DOHH2 (cell line): ENCODE results near the gene PRR23E.

Experiments used
- H3F3A ChIP-seq: fragments of 200-600 bp; sonication (generic), shearing (Covaris generic); 2 replicates; pipeline ENCODE4 v1.6.0; 2016; ENCODE audit warnings: antibody characterized with exemption, mild to moderate bottlenecking; ENCODE audit not compliant: control insufficient read depth, insufficient read depth
- H3K27ac ChIP-seq: fragments of 200-600 bp; sonication (generic); 2 replicates; pipeline ENCODE4 v1.5.1; 2014; ENCODE audit warnings: low read depth, mild to moderate bottlenecking, low read length, moderate library complexity
- H3K27me3 ChIP-seq: fragments of 200-600 bp; sonication (generic); 2 replicates; pipeline ENCODE4 v1.6.1; 2014; ENCODE audit warnings: mild to moderate bottlenecking, low read length, mixed read lengths; ENCODE audit not compliant: control insufficient read depth
- H3K36me3 ChIP-seq: fragments of 200-600 bp; sonication (generic); 2 replicates; pipeline ENCODE4 v1.6.1; 2014; ENCODE audit warnings: mild to moderate bottlenecking, low read length, moderate library complexity, mixed read lengths; ENCODE audit not compliant: control insufficient read depth
- H3K4me1 ChIP-seq: fragments of 200-600 bp; sonication (generic); 2 replicates; pipeline ENCODE4 v1.6.1; 2014; ENCODE audit warnings: mild to moderate bottlenecking, low read length, mixed read lengths; ENCODE audit not compliant: control insufficient read depth
- H3K4me2 ChIP-seq: fragments of 200-600 bp; sonication (generic); 2 replicates; pipeline ENCODE4 v1.6.0; 2014; ENCODE audit warnings: mild to moderate bottlenecking, low read length, moderate library complexity
- H3K4me3 ChIP-seq: fragments of 200-600 bp; sonication (generic); 2 replicates; pipeline ENCODE4 v1.5.1; 2014; ENCODE audit warnings: mild to moderate bottlenecking, low read length, mixed read lengths
- H3K79me2 ChIP-seq: fragments of 200-600 bp; sonication (generic); 2 replicates; pipeline ENCODE4 v1.6.1; 2014; ENCODE audit warnings: mild to moderate bottlenecking, low read length, mixed read lengths; ENCODE audit not compliant: control insufficient read depth
- H3K9me2 ChIP-seq: fragments of 200-600 bp; sonication (generic); replicated peaks from 2 replicates; pipeline ENCODE4 v1.6.1; 2014; ENCODE audit warnings: mild to moderate bottlenecking, low read length, mixed read lengths; ENCODE audit not compliant: control insufficient read depth
- H3K9me3 ChIP-seq: fragments of 200-600 bp; sonication (generic); 2 replicates; pipeline ENCODE4 v1.6.1; 2014; ENCODE audit warnings: antibody characterized with exemption, low read length, mixed read lengths; ENCODE audit not compliant: control insufficient read depth, insufficient read depth
- H4K20me1 ChIP-seq: fragments of 200-600 bp; sonication (generic); 2 replicates; pipeline ENCODE4 v1.6.0; 2014; ENCODE audit warnings: low read depth, mild to moderate bottlenecking, antibody characterized with exemption, low read length, moderate library complexity; ENCODE audit not compliant: control insufficient read depth, insufficient read depth
- EZH2phosphoT487 ChIP-seq: fragments of 200-600 bp; sonication (generic); IDR thresholded peaks from 2 replicates; pipeline ENCODE4 v1.6.1; 2017; ENCODE audit warnings: borderline replicate concordance, mild to moderate bottlenecking, antibody characterized with exemption, low read length, moderate library complexity, mixed read lengths
- TF ChIP-seq, protein P1 (sequence below): fragments of 200-600 bp; sonication (generic); IDR thresholded peaks from one replicate; pipeline ENCODE4 v1.5.1; 2014; ENCODE audit warnings: antibody characterized with exemption, mild to moderate bottlenecking, low read depth, low read length; ENCODE audit not compliant: poor library complexity, severe bottlenecking

The PRR23E gene

DNA sequence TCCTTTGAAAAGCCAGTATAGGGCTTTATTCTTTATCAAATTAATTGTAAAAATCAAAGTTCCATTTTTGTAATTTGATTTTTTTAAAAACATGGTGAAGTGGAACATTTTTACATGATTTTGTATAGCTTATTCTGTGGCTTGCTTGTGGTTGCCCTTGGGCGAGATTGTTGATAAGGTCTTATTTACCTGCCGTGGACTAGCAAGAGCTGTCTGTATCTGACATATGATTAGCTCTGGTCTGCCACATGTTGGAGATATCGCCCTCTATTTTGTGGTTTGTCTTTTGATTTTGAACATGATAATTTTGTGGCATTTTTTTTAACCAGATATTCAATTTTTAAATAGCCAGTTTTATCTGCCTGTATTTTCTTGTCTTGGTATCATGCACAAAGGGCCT, 844 bp downstream of the PRR23E start:
- no peaks in the 10 kb centered on the region for H3K27me3 ChIP-seq
- no peaks in the 10 kb centered on the region for H4K20me1 ChIP-seq
- H3K4me2 ChIP-seq = no peak overlapping the region
- H3K9me2 ChIP-seq = no peaks in the 10 kb centered on the region
- H3K4me3 ChIP-seq = no peak overlapping the region
- TF ChIP-seq, protein P1, sequence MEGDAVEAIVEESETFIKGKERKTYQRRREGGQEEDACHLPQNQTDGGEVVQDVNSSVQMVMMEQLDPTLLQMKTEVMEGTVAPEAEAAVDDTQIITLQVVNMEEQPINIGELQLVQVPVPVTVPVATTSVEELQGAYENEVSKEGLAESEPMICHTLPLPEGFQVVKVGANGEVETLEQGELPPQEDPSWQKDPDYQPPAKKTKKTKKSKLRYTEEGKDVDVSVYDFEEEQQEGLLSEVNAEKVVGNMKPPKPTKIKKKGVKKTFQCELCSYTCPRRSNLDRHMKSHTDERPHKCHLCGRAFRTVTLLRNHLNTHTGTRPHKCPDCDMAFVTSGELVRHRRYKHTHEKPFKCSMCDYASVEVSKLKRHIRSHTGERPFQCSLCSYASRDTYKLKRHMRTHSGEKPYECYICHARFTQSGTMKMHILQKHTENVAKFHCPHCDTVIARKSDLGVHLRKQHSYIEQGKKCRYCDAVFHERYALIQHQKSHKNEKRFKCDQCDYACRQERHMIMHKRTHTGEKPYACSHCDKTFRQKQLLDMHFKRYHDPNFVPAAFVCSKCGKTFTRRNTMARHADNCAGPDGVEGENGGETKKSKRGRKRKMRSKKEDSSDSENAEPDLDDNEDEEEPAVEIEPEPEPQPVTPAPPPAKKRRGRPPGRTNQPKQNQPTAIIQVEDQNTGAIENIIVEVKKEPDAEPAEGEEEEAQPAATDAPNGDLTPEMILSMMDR = no peak
- no peak for TF ChIP-seq EZH2phosphoT487
- H3K4me1 ChIP-seq = no peaks in the 10 kb centered on the region
- H3K9me3 ChIP-seq = no peaks in the 10 kb centered on the region; the same call in 1 of the 2 replicates
- H3K27ac ChIP-seq = no peak overlapping the region
- H3F3A ChIP-seq = no peaks in the 10 kb centered on the region
- H3K36me3 ChIP-seq = no peaks in the 10 kb centered on the region
- no peaks in the 10 kb centered on the region for H3K79me2 ChIP-seq

DNA sequence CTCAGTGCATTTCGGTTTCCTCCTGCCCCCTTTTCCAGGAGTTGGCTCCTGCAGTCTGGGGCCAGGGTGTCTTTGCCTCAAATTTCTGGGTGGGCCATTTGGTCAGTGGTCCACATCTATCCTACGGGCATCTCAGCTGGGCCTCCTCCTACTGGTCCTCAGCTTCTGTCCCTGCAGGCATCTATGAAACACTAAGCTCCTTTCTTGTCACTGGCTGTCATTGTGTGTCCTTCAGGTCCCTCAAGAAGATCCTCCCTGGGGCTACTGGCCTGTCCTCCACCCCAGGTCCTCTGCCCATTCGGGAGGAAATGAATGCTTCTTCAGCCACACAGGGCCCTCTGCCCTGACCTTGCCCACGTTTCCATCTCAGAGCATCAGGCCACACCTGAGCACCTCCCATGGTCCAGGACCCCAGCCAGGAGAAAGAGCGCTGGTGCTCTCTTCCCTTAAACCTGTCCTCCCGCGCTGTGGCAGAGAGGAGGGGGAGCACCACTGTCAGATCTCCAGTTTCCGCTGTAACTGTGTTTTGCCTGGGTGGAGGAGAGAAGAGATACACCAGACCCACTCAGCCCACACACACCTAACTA, 1.8 kb downstream of the PRR23E start:
- Histone ChIP-seq H3K4me2 (no peak overlapping the region), H3K4me1 (no peaks in the 10 kb centered on the region), H3K79me2 (no peaks in the 10 kb centered on the region), H3K4me3 (no peak overlapping the region), H3K9me3 (no peaks in the 10 kb centered on the region; the same call in 1 of the 2 replicates), H3K27me3 (no peaks in the 10 kb centered on the region), H3K9me2 (no peaks in the 10 kb centered on the region), H3K27ac (no peak overlapping the region), H4K20me1 (no peaks in the 10 kb centered on the region), H3K36me3 (no peaks in the 10 kb centered on the region), H3F3A (no peaks in the 10 kb centered on the region)
- TF ChIP-seq, protein P1 = no peak
- TF ChIP-seq EZH2phosphoT487 = no peak

DNA sequence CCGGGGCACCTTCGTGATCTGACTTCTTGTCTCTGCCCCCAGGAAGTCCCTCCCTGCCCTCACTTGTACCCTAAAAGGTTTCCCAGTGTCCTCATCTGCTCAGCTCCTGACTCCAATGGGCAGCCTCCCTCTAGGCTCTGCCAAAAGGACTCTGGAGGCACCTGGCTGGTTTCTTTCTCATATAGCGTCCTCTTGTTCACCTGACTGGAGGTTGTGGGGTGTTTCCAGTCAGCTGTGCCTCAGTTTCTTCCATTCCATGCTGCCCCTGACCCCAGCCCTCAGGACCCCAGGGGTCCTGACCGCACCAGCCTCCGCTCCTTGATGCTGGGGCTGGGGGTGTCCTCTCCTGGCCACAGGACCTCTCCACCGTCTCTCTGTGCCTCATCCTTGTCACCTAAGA, 2.5 kb downstream of the PRR23E start:
- Histone ChIP-seq H3K27me3 (0 out of 2 replicates have a peak, but pooled peaks cover 4% of the 10 kb centered on the region), H3K79me2 (no peaks in the 10 kb centered on the region), H3K27ac (no peak overlapping the region), H3K9me3 (no peaks in the 10 kb centered on the region; the same call in 1 of the 2 replicates), H3K4me2 (no peak overlapping the region), H3K36me3 (no peaks in the 10 kb centered on the region), H4K20me1 (no peaks in the 10 kb centered on the region), H3K9me2 (no peaks in the 10 kb centered on the region), H3K4me1 (no peaks in the 10 kb centered on the region), H3K4me3 (no peak overlapping the region), H3F3A (no peaks in the 10 kb centered on the region)
- TF ChIP-seq, protein P1 = no peak
- TF ChIP-seq EZH2phosphoT487 = no peak
